ENCODE measurements around the gene HIPK2.
"Not testable (repeated sequence)": the region's sequence is repeated elsewhere in the genome, so short reads cannot be mapped to it uniquely, and the experiment has no call there.

HIPK2 gene

DNA sequence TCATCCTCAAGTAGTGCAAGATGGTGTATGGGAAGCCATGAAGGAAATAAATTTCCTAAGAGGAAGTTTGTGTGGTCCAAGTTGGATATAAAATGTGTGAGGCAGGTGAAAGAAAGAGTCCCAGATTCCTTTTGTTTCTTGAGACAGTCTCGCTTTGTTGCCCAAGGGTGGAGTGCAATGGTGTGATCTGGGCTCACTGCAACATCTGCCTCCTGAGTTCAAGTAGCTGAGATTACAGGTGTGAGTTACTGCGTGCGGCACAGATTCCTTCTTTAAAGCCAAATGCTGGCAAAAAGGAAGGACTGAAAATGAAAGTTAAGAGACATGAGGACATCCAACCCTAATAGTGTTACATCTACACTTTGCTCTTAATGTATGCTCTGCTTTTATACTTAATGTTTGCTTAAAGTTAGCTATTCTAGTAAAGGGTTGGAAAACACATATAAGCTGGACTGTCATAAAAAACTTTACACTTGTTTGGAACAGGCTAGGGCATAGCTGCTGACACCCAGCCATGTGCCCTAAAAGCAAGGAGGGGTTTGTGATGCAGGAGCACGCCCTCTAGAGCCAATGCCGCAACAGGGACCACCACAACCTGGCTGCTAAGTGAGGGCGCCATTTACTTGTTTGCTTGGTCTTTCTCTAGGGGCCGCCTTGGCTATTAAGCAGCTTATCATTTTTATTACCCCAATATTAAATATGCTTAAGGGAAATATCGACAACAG, 219.8 kb downstream of the HIPK2 start:
- DNase-seq = no peak
- ChIA-PET CTCF (interaction anchor here (0.7 to 1.8 kb wide), 9 partner anchors 9 to 62 kb away, joined by 3 to 6 read pairs (median 3); no protein-coding TSS in a partner anchor), POLR2A (no interaction called here)
- Histone ChIP-seq H3K27ac (ENCODE audit: insufficient read depth in 1 of 2, low read depth in 1 of 2, low read length in 2 of 2, poor library complexity in 1 of 2, severe bottlenecking in 2 of 2) (no peak overlapping the region), H3K4me3 (ENCODE audit: control insufficient read depth in 1 of 7, extremely low read depth in 1 of 7, insufficient read depth in 4 of 7, low read depth in 2 of 7, low read length in 6 of 7) (no peak overlapping the region), H3K9me3 (ENCODE audit: control extremely low read depth in 1 of 5, control insufficient read depth in 4 of 5, insufficient read depth in 2 of 5, low read depth in 1 of 5, low read length in 4 of 5) (peaks cover 0 to 3% (median 0%) of the 10 kb centered on the region in 5 experiments), H3K36me3 (ENCODE audit: control insufficient read depth in 4 of 4, insufficient read depth in 4 of 4, low read length in 3 of 4) (no peaks in the 10 kb centered on the region), H3K4me1 (ENCODE audit: control extremely low read depth in 1 of 4, control insufficient read depth in 4 of 4, insufficient read depth in 4 of 4, low read length in 3 of 4) (peaks cover 0 to 5% (median 1%) of the 10 kb centered on the region in 4 experiments), H3K27me3 (replicated peaks in 2 of 5; ENCODE audit: control insufficient read depth in 4 of 5, insufficient read depth in 5 of 5, low read length in 4 of 5) (no peaks in the 10 kb centered on the region)
- 84% methylated on average over 7 of the region's 8 CpGs for WGBS (ENCODE audit: insufficient coverage)

DNA sequence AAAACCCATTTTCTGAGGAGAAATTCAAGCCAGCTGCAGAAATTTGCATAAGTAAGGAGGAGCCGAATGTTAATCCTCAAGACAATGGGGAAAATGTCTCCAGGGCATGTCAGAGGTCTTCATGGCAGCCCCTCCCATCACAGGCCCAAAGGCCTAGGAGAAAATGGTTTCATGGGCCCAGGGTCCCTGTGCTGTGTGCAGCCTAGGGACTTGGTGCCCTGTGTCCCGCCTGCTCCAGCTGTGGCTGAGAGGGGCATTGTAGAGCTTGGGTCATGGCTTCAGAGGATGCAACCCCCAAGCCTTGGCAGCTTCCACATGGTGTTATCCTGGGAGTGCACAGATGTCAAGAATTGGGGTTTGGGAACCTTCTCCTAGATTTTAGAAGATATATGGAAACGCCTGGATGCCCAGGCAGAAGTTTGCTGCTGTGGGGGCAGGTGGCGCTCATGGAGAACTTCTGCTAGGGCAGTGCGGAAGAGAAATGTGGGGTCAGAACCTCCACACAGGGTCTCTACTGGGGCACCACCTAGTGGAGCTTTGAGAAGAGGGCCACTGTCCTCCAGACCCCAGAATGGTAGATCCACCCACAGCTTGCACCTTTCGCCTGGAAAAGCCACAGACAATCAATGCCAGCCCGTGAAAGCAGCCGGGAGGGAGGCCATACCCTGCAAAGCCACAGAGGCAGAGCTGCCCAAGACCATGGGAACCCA, 223.7 kb downstream of the HIPK2 start:
- CTCF ChIA-PET = interaction anchor here (0.8 to 2.4 kb wide), 9 partner anchors 8 to 118 kb away, joined by 3 to 11 read pairs (median 6); no protein-coding TSS in a partner anchor
- H3K27me3 ChIP-seq (replicated peaks in 2 of 5; ENCODE audit: control insufficient read depth in 4 of 5, insufficient read depth in 5 of 5, low read length in 4 of 5); H3K4me3 ChIP-seq (ENCODE audit: control insufficient read depth in 1 of 7, extremely low read depth in 1 of 7, insufficient read depth in 4 of 7, low read depth in 2 of 7, low read length in 6 of 7); H3K4me1 ChIP-seq (ENCODE audit: control extremely low read depth in 1 of 4, control insufficient read depth in 4 of 4, insufficient read depth in 4 of 4, low read length in 3 of 4); H3K27ac ChIP-seq (ENCODE audit: insufficient read depth in 1 of 2, low read depth in 1 of 2, low read length in 2 of 2, poor library complexity in 1 of 2, severe bottlenecking in 2 of 2); H3K9me3 ChIP-seq (ENCODE audit: control extremely low read depth in 1 of 5, control insufficient read depth in 4 of 5, insufficient read depth in 2 of 5, low read depth in 1 of 5, low read length in 4 of 5); H3K36me3 ChIP-seq (ENCODE audit: control insufficient read depth in 4 of 4, insufficient read depth in 4 of 4, low read length in 3 of 4); POLR2A ChIA-PET: not testable (repeated sequence)
- 96% methylated on average over 8 of the region's 8 CpGs for WGBS (ENCODE audit: insufficient coverage)
- peak; percentile 27 to 49 (median 45) for DNase-seq

DNA sequence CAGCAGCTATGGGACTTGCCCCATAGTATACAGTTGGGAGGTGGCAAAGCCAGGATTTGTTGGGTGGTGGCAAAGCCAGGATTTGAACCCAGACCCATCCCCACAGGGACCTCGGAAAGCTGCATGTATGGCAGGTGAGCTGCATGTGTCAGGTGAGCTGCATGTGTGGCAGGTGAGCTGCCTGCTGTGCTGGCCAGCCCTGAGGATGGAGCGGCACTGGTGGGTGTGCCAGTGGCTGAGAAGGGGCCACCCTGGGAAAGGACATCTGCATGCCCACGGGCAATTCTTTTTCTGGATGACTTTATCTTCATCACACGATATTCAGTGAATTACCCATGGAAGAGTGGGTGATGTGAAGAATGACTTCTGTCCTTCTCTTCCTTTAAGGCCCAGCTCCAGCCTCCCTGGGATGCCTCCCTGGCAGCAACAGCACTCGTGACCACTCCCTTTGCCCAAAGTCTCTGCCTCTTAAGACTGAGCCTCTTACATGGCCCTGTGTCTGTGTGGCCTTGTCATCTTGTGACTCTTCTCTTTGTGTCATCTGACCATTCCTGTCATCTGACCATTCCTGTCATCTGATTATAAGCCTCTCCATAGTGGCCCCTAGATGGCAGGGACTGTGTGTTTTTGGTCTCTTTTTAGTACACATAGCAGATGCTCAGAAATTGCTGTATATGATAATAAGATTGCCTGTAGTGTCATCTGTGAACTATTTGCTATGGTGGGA, 229.3 kb downstream of the HIPK2 start:
- Histone ChIP-seq H3K4me3 (ENCODE audit: control insufficient read depth in 1 of 7, extremely low read depth in 1 of 7, insufficient read depth in 4 of 7, low read depth in 2 of 7, low read length in 6 of 7) (no peak overlapping the region), H3K27ac (ENCODE audit: insufficient read depth in 1 of 2, low read depth in 1 of 2, low read length in 2 of 2, poor library complexity in 1 of 2, severe bottlenecking in 2 of 2) (no peak overlapping the region), H3K4me1 (ENCODE audit: control extremely low read depth in 1 of 4, control insufficient read depth in 4 of 4, insufficient read depth in 4 of 4, low read length in 3 of 4) (peaks cover 0 to 7% (median 3%) of the 10 kb centered on the region in 4 experiments), H3K27me3 (replicated peaks in 2 of 5; ENCODE audit: control insufficient read depth in 4 of 5, insufficient read depth in 5 of 5, low read length in 4 of 5) (no peaks in the 10 kb centered on the region), H3K9me3 (ENCODE audit: control extremely low read depth in 1 of 5, control insufficient read depth in 4 of 5, insufficient read depth in 2 of 5, low read depth in 1 of 5, low read length in 4 of 5) (no peaks in the 10 kb centered on the region), H3K36me3 (ENCODE audit: control insufficient read depth in 4 of 4, insufficient read depth in 4 of 4, low read length in 3 of 4) (no peaks in the 10 kb centered on the region)
- WGBS (ENCODE audit: insufficient coverage) = 98% methylated on average over 3 of the region's 5 CpGs
- POLR2A ChIA-PET = no interaction called here
- CTCF ChIA-PET = interaction anchor here (1.0 to 1.8 kb wide), 3 partner anchors 40 to 49 kb away, joined by 3 to 6 read pairs (median 5); no protein-coding TSS in a partner anchor
- DNase-seq = no peak

DNA sequence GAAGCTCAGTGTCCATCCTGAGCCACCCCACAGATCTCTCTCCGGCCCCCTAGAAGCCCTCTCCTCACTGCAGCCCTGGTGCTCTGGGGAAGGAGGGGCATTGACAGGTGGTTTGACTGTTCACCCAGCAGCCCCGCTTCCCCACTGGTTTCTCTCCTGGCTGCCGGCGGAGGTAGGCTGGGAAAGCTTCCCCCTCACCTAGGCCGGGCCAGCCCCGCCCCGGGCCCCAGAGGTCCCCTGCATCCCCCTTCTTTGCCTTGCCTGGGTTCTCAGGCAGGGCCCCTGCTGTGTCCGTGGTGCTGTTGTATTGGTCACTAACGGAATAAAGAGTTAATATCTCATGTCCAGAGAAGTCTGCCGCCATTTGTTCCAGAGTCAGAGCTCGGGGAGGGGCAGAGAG, 233.2 kb downstream of the HIPK2 start:
- Histone ChIP-seq H3K4me1 (ENCODE audit: control extremely low read depth in 1 of 4, control insufficient read depth in 4 of 4, insufficient read depth in 4 of 4, low read length in 3 of 4) (peaks cover 0 to 8% (median 3%) of the 10 kb centered on the region in 4 experiments), H3K36me3 (ENCODE audit: control insufficient read depth in 4 of 4, insufficient read depth in 4 of 4, low read length in 3 of 4) (no peaks in the 10 kb centered on the region), H3K9me3 (ENCODE audit: control extremely low read depth in 1 of 5, control insufficient read depth in 4 of 5, insufficient read depth in 2 of 5, low read depth in 1 of 5, low read length in 4 of 5) (no peaks in the 10 kb centered on the region), H3K27ac (ENCODE audit: insufficient read depth in 1 of 2, low read depth in 1 of 2, low read length in 2 of 2, poor library complexity in 1 of 2, severe bottlenecking in 2 of 2) (no peak overlapping the region), H3K27me3 (replicated peaks in 2 of 5; ENCODE audit: control insufficient read depth in 4 of 5, insufficient read depth in 5 of 5, low read length in 4 of 5) (no peaks in the 10 kb centered on the region), H3K4me3 (ENCODE audit: control insufficient read depth in 1 of 7, extremely low read depth in 1 of 7, insufficient read depth in 4 of 7, low read depth in 2 of 7, low read length in 6 of 7) (no peak overlapping the region)
- ChIA-PET POLR2A (no interaction called here), CTCF (interaction anchor here (1.0 to 1.5 kb wide), 2 partner anchors 12 to 46 kb away, joined by 3 to 6 read pairs; no protein-coding TSS in a partner anchor)
- DNase-seq = no peak
- 92% methylated on average over 8 of the region's 11 CpGs for WGBS (ENCODE audit: insufficient coverage)

DNA sequence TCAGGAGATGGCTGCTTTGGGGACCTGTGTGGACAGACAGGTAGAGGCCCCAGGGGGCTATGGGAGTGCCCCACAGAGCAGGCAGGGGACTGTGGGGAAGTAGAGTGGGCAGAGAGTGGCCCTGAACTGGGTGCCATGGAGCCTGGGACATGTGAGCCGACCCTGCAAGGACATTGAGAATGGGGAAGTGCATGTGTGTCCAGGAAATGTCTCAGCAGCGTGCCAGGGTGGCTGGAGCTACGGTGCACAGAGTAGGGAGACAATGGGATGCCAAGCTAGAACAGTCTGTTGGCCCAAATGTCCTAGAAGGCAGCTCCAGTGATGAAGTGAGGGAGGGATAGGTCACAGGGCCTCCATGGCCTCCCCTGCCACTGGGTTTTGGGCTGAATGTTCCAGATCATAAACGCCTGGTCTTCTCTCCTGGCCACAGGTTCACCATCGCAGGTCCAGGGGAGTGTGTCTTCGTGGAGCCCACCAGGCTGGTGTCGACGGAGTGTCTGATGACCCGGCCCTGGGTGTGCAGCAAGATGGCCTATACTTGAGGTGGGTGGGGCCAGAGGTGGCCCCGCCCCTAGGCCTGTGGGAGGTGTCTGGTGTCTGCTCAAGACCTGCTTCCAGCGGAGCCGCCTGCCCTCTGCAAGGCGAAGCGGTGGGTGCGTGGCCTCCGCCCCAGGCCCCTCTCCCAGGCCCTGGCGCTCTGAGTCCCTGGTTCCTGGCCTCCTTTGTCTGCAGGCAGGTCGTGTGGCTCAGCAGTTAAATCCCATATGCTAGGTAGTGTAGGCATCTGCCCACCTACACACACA, 233.8 kb downstream of the HIPK2 start:
- Histone ChIP-seq H3K27ac (ENCODE audit: insufficient read depth in 1 of 2, low read depth in 1 of 2, low read length in 2 of 2, poor library complexity in 1 of 2, severe bottlenecking in 2 of 2) (no peak overlapping the region), H3K4me3 (ENCODE audit: control insufficient read depth in 1 of 7, extremely low read depth in 1 of 7, insufficient read depth in 4 of 7, low read depth in 2 of 7, low read length in 6 of 7) (no peak overlapping the region), H3K27me3 (replicated peaks in 2 of 5; ENCODE audit: control insufficient read depth in 4 of 5, insufficient read depth in 5 of 5, low read length in 4 of 5) (no peaks in the 10 kb centered on the region), H3K4me1 (ENCODE audit: control extremely low read depth in 1 of 4, control insufficient read depth in 4 of 4, insufficient read depth in 4 of 4, low read length in 3 of 4) (peaks cover 0 to 8% (median 3%) of the 10 kb centered on the region in 4 experiments), H3K9me3 (ENCODE audit: control extremely low read depth in 1 of 5, control insufficient read depth in 4 of 5, insufficient read depth in 2 of 5, low read depth in 1 of 5, low read length in 4 of 5) (no peaks in the 10 kb centered on the region), H3K36me3 (ENCODE audit: control insufficient read depth in 4 of 4, insufficient read depth in 4 of 4, low read length in 3 of 4) (no peaks in the 10 kb centered on the region)
- CTCF ChIA-PET = interaction anchor here (0.6 to 1.5 kb wide), 5 partner anchors 11 to 884 kb away, joined by 3 to 6 read pairs (median 3); no protein-coding TSS in a partner anchor
- POLR2A ChIA-PET = no interaction called here
- DNase-seq = peak in 2 of 3 donors; percentile 43 to 49
- WGBS (ENCODE audit: insufficient coverage) = 74% methylated on average over 11 of the region's 18 CpGs

DNA sequence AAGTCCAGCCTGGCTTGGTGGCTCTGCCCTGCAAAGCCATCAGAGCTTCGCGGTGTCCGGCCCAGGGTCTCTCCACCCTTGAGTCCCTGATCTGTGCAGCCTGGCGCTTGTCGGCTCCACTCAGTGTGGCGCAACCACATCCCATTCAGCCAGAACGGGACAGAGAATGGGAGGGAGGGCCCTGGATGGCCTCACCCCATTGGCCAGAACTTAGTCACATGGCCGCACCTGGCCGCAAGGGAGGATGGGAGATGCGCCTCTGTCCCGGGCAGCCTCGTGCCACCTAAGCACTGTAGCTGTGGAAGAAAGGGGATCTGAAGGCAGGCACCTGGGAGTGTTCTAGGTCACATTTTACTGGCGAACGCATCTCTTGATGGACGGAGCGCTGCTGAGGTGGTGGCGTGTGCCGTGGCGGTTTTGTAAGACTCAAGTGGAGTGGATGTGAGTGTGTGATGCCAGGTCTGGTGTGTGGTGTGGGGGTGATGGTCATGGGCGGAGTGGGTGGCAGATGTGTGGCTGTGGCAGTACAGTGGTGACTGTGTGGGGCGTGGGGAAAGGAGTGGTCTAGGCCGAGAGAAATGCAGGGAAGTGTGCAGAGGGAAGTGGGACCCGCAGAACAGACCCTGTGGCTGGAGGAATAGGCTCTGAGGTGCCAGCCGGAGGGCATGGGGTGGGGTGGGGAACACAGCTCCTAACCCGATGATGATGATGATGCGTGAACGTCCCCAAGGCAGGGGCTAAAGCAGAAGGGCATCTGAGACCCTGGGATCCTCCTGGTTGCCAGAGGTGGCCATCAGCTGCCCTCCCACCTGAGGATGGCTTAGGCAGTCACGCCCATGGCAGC, 235.3 kb downstream of the HIPK2 start:
- no peak overlapping the region for H3K4me3 ChIP-seq (ENCODE audit: control insufficient read depth in 1 of 7, extremely low read depth in 1 of 7, insufficient read depth in 4 of 7, low read depth in 2 of 7, low read length in 6 of 7)
- DNase-seq = no peak
- H3K27me3 ChIP-seq (replicated peaks in 2 of 5; ENCODE audit: control insufficient read depth in 4 of 5, insufficient read depth in 5 of 5, low read length in 4 of 5) = no peaks in the 10 kb centered on the region
- CTCF ChIA-PET = interaction anchor here (1.4 kb wide), 1 partner anchor 12 kb away, joined by 6 read pairs; no protein-coding TSS in a partner anchor
- H3K27ac ChIP-seq (ENCODE audit: insufficient read depth in 1 of 2, low read depth in 1 of 2, low read length in 2 of 2, poor library complexity in 1 of 2, severe bottlenecking in 2 of 2) = peak overlapping the region in 1 of 2 experiments; percentile 7
- no peaks in the 10 kb centered on the region for H3K36me3 ChIP-seq (ENCODE audit: control insufficient read depth in 4 of 4, insufficient read depth in 4 of 4, low read length in 3 of 4)
- POLR2A ChIA-PET = no interaction called here
- no peaks in the 10 kb centered on the region for H3K9me3 ChIP-seq (ENCODE audit: control extremely low read depth in 1 of 5, control insufficient read depth in 4 of 5, insufficient read depth in 2 of 5, low read depth in 1 of 5, low read length in 4 of 5)
- 97% methylated on average over 26 of the region's 28 CpGs for WGBS (ENCODE audit: insufficient coverage)
- H3K4me1 ChIP-seq (ENCODE audit: control extremely low read depth in 1 of 4, control insufficient read depth in 4 of 4, insufficient read depth in 4 of 4, low read length in 3 of 4) = peaks cover 0 to 8% (median 3%) of the 10 kb centered on the region in 4 experiments
